GM19397 (cell line): ENCODE measurements around the gene C5orf58.
A peak's percentile ranks its signal among the peaks of the same experiment; 100 is the strongest.

Experiments used
- ATAC-seq: cut with Tn5 transposase; IDR thresholded peaks from one replicate; pipeline ENCODE4 v1.9.1; 2021; ENCODE audit warnings: mild to moderate bottlenecking, moderate library complexity; ENCODE audit not compliant: unreplicated experiment

C5orf58 gene

DNA sequence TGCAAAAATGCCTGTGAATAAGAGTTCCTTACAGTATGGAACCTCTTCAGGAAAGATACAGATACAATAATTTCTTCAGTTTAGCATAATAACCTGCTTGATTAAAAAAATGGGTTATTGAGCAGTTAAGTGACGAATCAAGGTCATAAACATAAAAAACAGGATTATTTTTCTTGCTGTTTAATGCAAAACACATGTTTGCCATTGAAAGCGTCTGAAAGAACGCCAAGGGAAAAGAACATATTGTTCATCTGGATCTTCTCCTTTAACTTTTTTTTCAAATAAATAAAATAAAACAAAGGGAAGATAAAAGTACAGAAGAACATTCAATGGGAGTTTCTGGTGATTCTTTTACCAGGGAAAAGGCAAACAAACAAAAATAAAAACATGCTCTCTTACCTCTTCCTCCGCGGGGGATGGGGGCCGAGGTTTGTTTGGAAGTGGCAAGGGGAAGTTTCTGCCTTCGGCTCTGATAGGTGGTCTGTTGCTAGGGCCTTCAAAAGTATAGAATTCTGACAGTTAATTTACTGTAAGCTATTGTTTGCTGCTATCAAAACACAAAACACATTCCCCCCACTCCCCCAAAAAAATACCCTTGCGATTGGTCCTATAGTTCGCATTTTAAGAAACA lies 20.1 kb downstream of the C5orf58 start:
- ATAC-seq = no peak

DNA sequence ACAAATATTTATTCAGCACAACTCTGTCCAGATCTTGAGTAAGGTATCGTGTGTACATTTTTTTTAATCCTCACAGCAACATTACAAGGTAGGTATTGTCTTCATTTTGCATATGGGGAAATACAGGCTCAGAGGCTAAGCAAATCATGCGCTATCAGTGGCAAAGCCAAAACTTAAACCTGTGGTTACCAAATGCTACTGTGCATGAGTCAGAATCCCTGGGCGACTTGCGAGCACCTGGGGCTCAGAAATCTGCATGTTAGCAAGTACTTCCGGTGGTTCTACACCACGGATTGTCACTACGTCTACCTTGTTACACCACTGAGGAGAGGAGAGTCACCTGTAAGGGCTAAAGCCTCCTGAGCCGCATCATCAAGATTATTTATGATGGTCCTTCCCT lies 21.3 kb downstream of the C5orf58 start:
- ATAC-seq = peak; percentile 97

DNA sequence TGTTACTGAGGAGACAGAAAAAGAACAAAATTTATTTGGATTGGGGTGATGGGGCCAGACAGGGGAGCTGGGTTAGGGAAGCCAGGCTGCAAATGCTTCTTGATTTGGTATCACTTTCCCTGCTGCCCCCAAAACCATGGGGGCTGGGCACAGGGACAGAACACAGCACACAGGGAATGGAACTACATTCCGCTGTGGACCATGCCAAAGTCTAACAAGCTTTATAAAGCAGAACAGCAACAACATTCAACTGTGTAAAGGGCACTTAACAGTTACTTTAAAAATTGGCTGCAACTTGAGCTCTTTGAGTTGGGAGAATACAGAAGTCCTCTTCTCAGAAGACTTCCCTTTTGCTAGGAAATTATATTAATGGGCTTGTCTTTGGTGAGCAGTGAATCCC lies 23.8 kb downstream of the C5orf58 start:
- no peak for ATAC-seq

DNA sequence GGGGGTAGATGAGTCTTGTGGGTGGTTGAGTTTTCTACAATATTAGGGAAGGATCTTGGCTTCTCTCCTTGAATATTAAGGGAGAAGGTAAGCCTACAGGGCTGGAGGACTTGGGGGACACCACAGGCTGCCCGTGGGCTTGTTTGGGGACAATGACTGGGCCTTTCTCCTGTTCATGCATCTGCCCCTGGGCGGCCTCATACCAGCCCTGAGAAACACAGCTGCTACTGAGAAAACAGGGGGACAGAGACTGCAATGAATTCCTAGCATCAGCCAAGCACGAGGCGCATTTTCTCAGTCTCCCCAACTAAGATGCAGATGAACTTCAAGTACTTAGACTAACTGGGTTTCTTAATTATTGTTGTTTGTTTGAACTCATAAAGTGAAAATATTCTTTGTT lies 24.6 kb downstream of the C5orf58 start:
- ATAC-seq = no peak

DNA sequence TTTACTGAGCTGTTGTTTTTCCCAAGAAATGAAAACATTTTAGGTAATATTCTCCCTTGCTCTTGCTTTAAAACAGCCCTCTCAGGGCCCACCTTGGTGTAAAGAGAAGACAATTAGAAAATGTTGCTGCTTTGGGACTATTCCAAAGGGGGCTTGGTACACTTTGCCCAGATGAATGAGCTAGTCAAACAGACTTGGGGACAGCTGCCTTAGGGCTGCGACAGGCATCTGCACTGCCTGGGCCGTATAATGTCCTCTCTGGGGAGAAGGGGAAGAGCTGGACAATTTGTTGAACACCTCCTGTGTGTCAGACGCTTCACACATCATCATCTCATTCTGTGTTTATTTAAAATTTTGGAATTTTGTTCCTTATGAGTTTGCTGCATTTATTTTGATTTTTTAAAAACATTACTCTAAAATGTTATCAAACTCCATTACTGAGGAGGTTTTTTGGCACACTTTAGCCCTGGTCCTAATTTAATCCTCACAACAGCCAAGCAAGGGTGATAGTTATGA lies 28.8 kb downstream of the C5orf58 start:
- no peak for ATAC-seq

DNA sequence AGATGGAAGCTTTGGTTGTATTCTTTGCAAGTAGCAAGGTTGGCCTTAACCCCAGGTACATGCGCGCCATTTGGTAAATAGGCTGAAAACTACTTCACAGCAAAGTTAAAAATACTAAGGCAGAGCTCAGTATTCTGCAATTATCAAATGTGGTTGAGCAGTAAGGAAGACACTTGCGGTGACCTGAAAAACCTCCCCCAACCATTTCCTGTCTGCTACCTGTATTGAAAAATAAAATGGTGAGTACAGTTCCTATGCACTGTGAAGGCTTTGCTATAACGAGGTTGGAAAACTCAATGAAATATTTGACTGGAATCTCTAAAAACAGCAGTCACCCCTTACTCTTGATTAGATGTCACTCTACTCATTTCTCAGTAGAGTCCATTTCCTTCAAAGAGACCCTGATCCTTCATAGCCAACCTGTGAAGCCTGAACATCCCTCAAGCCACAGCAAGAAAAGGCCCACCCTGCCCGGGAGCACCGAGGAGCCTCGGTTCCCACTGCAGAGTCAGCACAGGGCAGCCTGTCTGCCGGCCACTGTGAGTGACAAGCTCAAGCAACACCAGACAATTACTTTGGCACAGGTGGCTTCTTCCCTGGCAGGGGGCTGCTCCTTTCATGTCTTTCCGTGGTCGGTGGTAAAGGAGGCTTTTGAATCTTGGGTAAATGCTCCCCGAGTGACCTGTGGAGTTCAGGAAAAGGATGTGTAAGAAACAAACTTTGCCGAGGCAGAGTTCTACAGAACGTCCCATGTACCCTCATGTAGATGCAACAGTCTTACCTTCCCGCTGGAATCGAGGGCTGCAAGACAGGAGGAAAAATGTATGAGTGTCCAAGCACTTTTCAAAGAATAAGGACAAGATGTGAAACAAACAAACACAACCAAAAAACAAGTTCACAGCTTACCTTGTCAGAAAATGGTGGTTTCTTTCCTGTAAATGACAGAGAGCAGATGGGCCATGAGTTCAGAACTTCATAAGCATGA lies 29.6 kb downstream of the C5orf58 start:
- ATAC-seq = no peak

DNA sequence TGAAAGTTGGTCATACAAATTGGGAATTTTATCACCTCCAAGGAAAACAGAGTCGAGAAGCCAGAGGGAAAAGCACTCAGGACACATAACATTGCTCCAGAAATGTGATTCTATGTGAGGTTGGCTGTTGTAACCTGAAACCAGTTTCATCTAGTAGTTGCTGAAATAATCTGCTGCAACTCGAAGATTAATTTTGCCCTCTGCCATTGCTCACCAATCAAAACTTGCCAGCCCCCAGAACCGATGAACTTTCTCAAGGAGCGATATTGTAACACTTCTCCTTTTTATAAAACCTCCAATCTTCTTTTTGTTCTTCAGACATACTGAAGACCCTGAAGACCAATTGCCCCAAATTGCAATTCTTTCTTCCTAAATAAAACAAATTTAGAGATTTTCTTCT lies 31.1 kb downstream of the C5orf58 start:
- ATAC-seq = no peak

DNA sequence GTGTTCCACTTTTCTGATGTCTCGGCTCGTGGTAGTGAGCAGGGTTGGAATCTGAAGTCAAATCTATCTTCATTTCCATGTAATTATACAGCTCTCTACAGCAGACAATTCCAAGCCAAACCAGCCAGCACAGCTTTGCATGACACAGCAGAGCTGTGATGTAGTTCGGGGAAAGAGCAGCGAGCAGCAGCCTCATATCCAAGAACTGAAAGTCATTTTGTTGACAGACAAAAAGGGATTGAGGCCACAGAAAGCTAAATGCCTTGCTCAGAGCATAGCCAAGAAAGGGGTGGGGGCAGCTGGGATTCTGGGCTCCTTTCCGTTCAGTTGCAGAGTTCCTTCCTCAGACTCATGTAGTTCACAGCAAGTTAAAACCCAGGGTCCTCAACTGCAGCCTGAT lies 32.7 kb downstream of the C5orf58 start:
- ATAC-seq = no peak

DNA sequence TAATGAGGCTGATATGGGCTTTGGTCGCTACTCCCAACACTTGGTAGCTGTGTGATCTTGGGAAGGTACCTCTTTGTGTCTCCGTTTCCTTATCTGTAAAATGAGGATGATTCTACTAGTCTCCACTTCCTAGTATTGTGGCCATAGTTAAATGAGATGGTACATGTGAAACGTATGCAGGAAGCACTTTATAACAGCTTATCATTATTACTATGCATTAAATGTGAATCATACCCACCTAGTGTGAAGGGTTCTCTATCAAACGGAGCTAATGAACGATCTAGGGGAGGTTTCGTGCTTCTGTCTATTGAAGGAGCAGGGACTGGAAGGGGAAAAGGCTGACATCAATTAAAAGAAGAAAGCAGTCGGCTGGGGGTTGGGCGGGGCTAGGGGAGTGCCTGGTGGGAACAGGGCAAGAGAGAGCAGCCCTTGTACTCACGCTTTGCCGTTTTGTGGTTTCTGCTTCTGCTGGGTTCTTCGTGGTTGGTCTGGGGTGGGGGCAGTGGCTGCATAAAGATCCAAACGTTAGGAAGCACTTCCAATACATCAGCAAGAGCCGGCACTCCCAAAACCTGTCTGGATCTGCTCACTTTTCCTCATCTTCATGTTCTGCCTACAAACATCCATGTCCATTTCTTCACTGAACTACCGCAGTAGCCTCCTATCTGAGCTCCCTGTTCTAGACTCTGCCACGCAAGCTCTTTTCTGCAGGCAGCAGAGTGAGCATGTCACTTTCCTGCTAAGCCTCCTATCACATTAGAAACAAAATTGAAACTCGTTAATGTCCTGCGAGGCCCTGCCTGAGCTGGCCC lies 34.0 kb downstream of the C5orf58 start:
- ATAC-seq = no peak

DNA sequence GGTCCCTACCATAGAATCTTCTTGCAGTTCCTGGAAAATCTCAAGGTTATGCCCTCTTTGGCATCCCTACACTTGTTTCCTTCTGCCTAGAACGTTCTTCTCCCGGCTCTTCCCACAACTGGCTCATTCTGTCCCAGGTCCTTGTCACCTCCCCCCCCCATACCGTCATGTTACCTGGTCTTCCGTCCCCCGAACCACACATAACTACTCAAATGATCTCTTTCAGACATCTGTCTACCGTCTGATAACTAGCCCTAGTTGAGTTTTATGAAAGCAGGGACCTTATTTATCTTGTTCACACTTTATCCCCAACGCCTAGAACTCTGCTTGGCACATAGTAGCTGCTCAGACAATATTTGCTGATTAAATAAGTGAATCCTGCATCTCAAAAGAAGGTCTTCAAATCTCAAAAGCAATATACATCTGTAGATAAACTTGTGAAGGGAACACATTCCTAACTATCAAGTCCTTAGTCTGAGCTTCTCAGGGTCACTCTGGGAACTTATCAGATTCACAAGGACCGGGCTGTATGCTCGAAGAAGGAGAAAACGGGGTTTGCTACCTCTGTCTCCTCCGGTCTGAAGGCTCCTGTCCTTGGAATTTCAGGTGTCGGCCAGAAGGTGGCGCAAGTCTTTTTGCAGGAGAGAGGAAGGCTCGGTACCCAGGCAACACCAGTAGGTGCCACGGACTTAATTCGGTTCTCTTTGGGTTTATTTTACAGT lies 34.8 kb downstream of the C5orf58 start:
- peak; percentile 86 for ATAC-seq

DNA sequence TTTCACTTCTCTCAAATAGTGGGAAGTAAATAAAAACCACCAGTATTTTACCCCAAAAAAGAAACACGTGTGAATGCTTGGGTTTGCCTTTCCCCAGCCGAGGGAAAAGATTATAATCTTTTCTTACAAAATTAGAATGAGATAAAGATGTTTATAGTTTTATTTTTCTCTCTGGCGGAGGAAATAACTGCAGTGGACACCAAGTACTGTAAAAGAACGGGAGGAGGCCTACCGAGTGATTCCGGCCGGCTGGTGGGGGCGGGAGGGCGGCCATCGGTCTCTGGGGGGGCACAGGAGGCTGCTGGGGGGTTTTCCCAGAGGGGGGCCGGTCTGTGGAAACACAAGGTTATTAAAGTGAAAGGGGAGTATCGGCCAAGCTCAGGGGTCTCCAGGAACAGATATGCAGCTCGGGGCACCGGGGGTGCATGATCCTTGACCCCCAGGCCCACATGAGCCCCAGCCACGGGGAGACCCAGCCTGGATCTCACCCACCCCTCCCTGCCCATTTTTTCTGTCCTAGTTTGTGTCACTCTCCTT lies 35.4 kb downstream of the C5orf58 start:
- no peak for ATAC-seq

DNA sequence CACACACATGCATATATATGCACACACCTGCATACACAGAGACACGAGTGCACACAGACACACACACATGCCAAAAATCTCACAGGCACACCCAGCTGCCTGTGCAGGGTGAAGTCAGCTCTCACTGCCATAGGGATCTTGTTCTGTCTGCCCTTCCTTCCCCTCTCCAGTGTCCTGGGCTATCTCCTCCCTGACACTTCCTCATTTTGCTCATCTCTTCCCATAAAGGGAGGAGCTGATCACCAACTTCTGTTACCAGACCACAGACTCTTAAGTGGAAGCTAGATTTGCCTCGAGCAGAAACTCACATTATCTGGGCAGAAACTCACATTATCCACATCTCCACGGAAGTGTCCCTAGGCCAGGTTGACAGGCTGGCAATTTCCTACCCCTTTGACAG lies 36.1 kb downstream of the C5orf58 start:
- no peak for ATAC-seq

DNA sequence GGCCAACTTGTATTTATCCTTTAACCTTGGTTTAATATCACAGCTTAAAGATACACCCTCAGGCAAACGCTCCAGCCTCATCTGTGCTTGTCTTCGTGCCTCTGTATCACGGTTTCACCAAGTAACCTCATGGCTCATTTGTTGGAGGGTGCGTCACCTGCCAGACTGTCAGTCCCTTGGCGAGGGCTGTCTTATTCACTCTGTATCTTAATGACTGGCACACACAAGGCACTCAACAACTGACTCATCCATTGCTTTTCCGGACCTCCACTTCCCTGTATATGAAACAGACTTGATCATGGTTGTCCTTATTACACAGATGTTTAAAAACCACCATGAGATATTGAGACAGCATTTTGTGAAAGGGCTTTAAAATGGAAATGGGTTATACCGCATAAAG lies 36.8 kb downstream of the C5orf58 start:
- no peak for ATAC-seq

DNA sequence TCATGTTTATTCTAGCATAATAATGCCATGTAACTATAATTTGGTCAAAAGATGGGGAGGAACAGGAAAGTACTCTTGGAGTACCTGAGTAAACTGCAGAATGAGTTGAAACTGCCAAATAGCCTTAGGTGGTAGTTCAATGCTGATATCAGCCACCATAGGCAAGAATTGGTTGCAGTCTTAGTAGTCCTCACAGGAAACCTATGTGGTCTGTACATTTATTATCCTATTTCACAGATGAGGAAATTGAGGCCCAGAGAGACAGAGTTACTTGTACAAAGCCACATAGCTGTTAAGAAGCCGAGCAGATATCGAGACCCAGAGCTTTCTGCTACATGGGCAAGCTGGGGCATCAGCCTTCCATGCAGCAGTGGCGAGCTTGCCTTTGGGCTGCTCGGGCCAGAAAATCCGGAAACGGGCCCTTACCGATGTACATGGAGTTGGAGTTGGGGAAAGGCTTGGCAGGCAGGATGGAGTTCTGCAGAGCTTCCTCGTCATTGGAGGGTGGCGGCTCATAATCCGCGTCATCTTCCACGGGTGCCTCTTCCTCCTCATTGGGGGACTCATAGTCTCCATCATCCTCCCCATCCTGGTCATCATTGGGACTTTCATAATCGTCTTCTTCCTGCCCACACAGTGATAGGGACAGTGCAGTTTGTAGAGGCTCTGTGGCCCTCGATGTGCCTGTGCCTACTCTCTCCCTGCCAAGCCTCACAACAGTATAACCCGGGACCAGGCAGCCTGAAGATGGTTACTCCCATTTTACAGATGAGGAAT lies 37.7 kb downstream of the C5orf58 start:
- ATAC-seq = no peak

DNA sequence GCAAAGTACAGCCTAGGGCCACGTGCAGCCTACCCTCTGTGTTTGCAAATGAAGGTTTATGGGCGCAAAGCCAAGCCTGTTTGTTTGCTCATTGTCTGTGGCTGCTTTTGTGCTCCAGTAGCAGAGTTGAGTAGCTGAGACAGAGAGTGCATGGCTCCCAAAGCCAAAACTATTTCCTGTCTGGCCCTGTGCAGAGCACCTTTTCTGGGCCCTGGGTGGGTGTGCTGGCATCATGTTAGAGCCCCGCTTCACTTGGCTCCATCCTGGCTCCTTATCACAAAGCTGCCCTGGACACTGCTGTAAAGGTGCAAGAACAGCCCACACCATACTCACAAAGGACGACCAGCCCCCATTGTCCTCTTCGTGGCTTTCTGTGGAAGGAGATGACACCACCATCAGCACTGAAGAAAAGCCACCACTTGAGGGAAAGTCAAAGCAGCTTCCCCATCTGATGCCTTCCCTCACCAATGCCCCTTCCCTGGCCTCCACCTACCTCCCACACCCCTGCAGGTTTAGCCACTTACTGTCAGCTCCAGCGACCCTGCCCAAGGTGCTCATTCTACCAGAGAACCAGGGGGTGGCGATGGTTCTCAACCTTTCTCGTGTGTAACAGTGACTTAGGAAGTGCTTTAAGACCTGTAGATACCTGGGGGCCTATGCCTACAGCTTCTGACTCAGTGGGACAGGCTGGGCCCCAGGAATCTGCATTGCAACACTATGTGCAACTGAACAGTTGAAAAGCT lies 41.4 kb downstream of the C5orf58 start:
- ATAC-seq = no peak

DNA sequence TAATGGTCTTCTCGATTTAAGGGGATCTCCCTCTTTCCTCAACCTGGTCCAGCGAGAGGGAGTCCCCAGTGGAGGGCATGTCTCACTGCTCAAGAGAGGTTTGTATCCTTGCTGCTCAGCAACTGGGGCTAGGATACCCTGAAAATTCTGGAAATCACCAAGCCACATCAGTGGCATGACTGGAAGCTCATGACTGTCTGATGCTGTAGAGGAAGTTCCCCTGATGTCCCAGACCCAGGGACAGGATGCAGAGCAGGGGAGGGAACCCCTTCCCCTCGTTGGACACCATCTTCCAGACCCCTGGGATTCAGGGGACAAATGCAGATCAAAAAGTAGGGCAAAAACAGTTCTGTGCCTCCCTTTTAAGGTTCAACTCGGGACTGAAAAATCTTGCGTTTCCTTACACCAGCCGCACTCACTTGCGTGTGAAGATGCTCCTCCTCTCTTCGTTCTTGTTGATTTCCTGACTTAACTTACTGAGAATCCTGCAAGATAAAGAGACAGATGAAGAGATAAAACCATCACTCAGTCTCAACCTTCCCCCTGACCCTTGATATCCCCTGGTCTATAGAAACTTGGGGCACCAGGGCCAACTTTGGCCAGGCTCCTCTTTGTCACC lies 42.7 kb downstream of the C5orf58 start:
- ATAC-seq = no peak

DNA sequence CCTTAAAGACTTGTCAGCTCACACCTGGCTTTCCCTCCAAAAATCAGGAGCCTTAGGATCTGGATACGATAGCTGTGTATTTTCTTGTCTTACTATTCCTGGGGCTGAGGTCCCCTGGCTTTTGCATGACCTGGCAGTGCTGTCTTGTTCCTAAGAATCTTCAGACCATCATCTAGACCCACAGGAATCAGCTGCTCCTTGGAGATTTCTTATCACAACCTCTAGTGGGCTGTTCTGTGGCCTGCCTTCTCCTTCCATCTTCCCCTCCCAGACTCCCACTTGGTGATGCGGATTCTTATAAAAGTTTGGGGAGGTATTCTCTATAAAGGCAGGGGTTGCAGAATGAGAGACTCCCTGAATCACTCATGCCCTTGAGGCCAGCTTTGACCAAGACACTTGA lies 43.4 kb downstream of the C5orf58 start:
- no peak for ATAC-seq

DNA sequence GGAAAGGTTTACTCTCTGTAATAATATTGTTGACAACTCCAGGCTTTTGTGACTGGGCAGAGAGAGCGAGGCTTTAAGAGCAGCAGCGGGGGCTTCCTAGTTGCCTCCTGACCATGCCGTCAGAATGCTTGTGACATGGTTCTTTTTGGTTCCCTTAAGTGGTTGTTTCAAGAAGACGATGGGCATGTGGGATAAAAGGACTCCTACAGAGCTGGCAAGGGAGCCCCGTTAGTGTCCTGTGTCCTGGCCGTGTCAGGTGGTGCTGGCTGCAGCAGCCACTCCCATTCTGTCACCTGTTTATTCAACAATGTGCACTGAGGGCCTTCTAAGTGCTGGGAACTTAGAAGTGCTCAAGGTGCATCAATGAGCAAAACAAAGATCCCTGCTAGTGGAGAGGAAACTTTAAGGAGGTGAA lies 45.1 kb downstream of the C5orf58 start:
- no peak for ATAC-seq
